ENCODE data around the gene ZNF513.

DNA sequence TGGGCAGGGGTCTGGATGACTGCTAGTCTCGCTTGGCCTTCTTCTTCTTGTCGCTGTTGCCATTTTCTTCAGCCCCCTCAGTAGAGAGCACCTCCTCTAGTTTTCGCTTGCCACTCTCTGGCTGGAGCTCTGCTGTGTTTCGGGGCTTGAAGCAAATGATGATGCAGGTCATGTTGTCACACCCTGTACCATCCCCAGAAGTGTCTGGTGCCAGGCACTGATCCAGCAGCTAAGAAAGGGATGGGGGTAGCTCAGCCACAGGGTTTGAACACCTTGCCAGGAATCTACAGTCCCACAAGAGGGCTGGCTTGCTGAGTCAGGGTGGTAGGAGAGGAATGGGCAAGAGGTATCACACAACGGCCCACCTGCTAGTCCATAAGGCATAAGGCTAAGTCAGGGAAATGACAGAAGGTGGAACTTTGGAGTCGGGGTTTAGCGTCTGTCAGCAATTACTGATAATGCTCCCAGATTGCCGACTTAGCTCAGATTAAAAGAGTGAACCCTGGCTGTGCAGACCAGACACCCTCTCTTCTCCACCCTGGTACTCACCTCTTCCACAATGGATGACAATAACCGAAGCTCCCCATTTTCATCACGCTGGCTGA, 1.1 kb upstream of the ZNF513 start:
- TF ChIP-seq POLR2A (IDR thresholded peaks at IDR 0.05; ENCODE audit: low read depth, low read length) = no peak
- TF ChIP-seq POLR2AphosphoS5 (IDR thresholded peaks at IDR 0.05; ENCODE audit: low read depth, low read length) = no peak
- no peak for TF ChIP-seq TAF1 (IDR thresholded peaks at IDR 0.05; ENCODE audit: borderline replicate concordance, low read depth, low read length)
